K562 (cell line): ENCODE results near the gene B3GNT4. TPM values are rescaled to one million over a fixed set of nuclear protein-coding genes. Genes with fewer than 3 reads are reported as not detected.

Experiments
- ATF7 ChIP-seq: fragments of 450-650 bp; IDR thresholded peaks from 2 replicates; pipeline ENCODE4 v1.7.1; 2014; ENCODE audit warnings: mild to moderate bottlenecking, moderate library complexity
- ESRRA ChIP-seq: fragments of 450-650 bp; IDR thresholded peaks from 2 replicates; pipeline ENCODE4 v1.6.1; 2014; ENCODE audit warnings: low read depth, mild to moderate bottlenecking, moderate library complexity, borderline replicate concordance
- FOXK2 ChIP-seq, 2 experiments: fragments of 450-650 bp; IDR thresholded peaks in 1 of 2; conservative IDR thresholded peaks in 1 of 2; 2 replicates each; pipeline ENCODE4 v1.6.1; 2016; ENCODE audit warnings: low read depth in 2 of 2, mild to moderate bottlenecking in 1 of 2
- LEF1 ChIP-seq: fragments of 450-650 bp; IDR thresholded peaks from 2 replicates; pipeline ENCODE4 v1.6.1; 2016; ENCODE audit warnings: mild to moderate bottlenecking
- MAZ ChIP-seq, 2 experiments: fragments of 450-650 bp in 1 of 2; sonication (generic) in 1 of 2; formaldehyde crosslinking; IDR thresholded peaks in 1 of 2; conservative IDR thresholded peaks in 1 of 2; 2 replicates each; pipeline versions ENCODE4 v1.4.0 to v1.5.0; 2020; ENCODE audit warnings: mild to moderate bottlenecking in 1 of 2, missing genetic modification reagents in 1 of 2
- PKNOX1 ChIP-seq: fragments of 450-650 bp; IDR thresholded peaks from 2 replicates; pipeline ENCODE4 v1.6.1; 2016
- RAD21 ChIP-seq, 2 experiments: fragments of 250-450 bp in 1 of 2; fragments of 450-650 bp in 1 of 2; sonication (Bioruptor Pico) in 1 of 2; formaldehyde crosslinking in 1 of 2; IDR thresholded peaks in 1 of 2; conservative IDR thresholded peaks in 1 of 2; 2 replicates each; pipeline versions ENCODE4 v1.4.0 to v1.8.0; 2020 to 2022; ENCODE audit warnings: mild to moderate bottlenecking in 2 of 2, moderate library complexity in 1 of 2
- RB1 ChIP-seq: fragments of 450-650 bp; IDR thresholded peaks from 2 replicates; pipeline ENCODE4 v1.6.1; 2017; ENCODE audit warnings: low read depth, mild to moderate bottlenecking
- REST ChIP-seq, 2 experiments: fragments of 450-650 bp; formaldehyde crosslinking in 1 of 2; IDR thresholded peaks; 2 replicates each; pipeline versions ENCODE4 v1.4.0 to v1.6.1; 2014 to 2020; ENCODE audit warnings: mild to moderate bottlenecking in 2 of 2, borderline replicate concordance in 1 of 2, low read depth in 1 of 2
- TEAD4 ChIP-seq, 2 experiments: sonication (generic) in 1 of 2; formaldehyde crosslinking in 1 of 2; IDR thresholded peaks; 2 replicates each; pipeline versions ENCODE4 v1.6.1 to v1.8.0; 2012 to 2022; ENCODE audit warnings: borderline replicate concordance in 1 of 2, inconsistent platforms in 1 of 2, low read length in 1 of 2, mild to moderate bottlenecking in 1 of 2, missing genetic modification reagents in 1 of 2
- TOE1 ChIP-seq, 2 experiments: fragments of 450-650 bp in 1 of 2; sonication (generic) in 1 of 2; formaldehyde crosslinking in 1 of 2; IDR thresholded peaks; 2 replicates each; pipeline versions ENCODE4 v1.7.1 to v1.8.0; 2016 to 2022; ENCODE audit warnings: borderline replicate concordance in 2 of 2, mild to moderate bottlenecking in 2 of 2, antibody characterized with exemption in 1 of 2, inconsistent platforms in 1 of 2, low read depth in 1 of 2, missing genetic modification reagents in 1 of 2, moderate library complexity in 1 of 2
- ZNF217 ChIP-seq: sonication (generic); formaldehyde crosslinking; IDR thresholded peaks from 2 replicates; pipeline ENCODE4 v1.8.0; 2022; ENCODE audit warnings: mild to moderate bottlenecking, missing genetic modification reagents
- ZNF384 ChIP-seq: IDR thresholded peaks from 2 replicates; pipeline ENCODE4 v1.6.1; 2012; ENCODE audit warnings: low read depth, low read length, improper control_type of control experiment
- polyA plus RNA-seq, 8 experiments: library from polyadenylated mRNA; depleted of rRNA in 4 of 8; stranded (reverse) in 5 of 8; unstranded in 3 of 8; fragments of >200 nt; fragmentation: Nextera tagmentation in 2 of 8; fragmentation: Illumina TruSeq in 1 of 8; extraction: Ambion mirVana in 2 of 8; extraction: Trizol in 1 of 8; gene quantifications; 2 replicates each; pipeline versions ENCODE4 v1.2.1 to v1.2.3, GENCODE V29; 2011 to 2014; ENCODE audit warnings: inconsistent platforms in 1 of 8, missing spikeins in 1 of 8
- total RNA-seq, 7 experiments: library from RNA; depleted of rRNA in 6 of 7; stranded (reverse); fragments of >200 nt in 6 of 7; fragmentation: Illumina TruSeq in 2 of 7; extraction: Trizol in 2 of 7; gene quantifications; 2 replicates each; pipeline versions ENCODE4 v1.2.1 to v1.2.3, GENCODE V29; 2011 to 2021; ENCODE audit warnings: low replicate concordance in 1 of 7

The B3GNT4 gene
- total and polyA plus RNA-seq, 9 of the 15 experiments (the other 6 are each of a cell fraction or from before 2014, with no cell fraction given) = 0.17 to 3.2 (median 1.3) TPM

- TF ChIP-seq TOE1 (IDR thresholded peaks at IDR 0.05; ENCODE audit: borderline replicate concordance) (no peak), TOE1 (CRISPR knock-in tag; IDR thresholded peaks at IDR 0.05; ENCODE audit: borderline replicate concordance, low read depth) (no peak), RB1 (no peak), ESRRA (peak; percentile 58; the same call in 1 of the 2 replicates), ATF7 (peak; percentile 32; the same call in 1 of the 2 replicates), PKNOX1 (no peak), RAD21 (CRISPR knock-in tag; conservative IDR thresholded peaks at IDR 0.05 in 1 of 2, IDR thresholded peaks at IDR 0.05 in 1 of 2) (peak; percentile 78 to 91), REST (IDR thresholded peaks at IDR 0.05; ENCODE audit: borderline replicate concordance) (peak; percentile 83; the same call in 1 of the 2 replicates), REST (CRISPR knock-in tag; IDR thresholded peaks at IDR 0.05; ENCODE audit: low read depth) (no peak), ZNF384 (peak; percentile 80), LEF1 (no peak), TEAD4 (IDR thresholded peaks at IDR 0.05; ENCODE audit: low read length) (0 out of 2 replicates have a peak, but pooled peaks have one; percentile 7), TEAD4 (CRISPR knock-in tag; IDR thresholded peaks at IDR 0.05; ENCODE audit: borderline replicate concordance) (no peak), ZNF217 (CRISPR knock-in tag) (no peak), MAZ (CRISPR knock-in tag; conservative IDR thresholded peaks at IDR 0.05 in 1 of 2, IDR thresholded peaks at IDR 0.05 in 1 of 2) (0 out of 4 replicates have a peak, but pooled peaks of 1 of the 2 experiments have one; percentile 27), FOXK2 (conservative IDR thresholded peaks at IDR 0.05 in 1 of 2, IDR thresholded peaks at IDR 0.05 in 1 of 2; ENCODE audit: low read depth in 2 of 2) (peak in 1 of 2 experiments; percentile 12; a peak in 1 of 4 replicates)
Measured at GRCh38 chr12:122190842-122191668, 12.5 kb upstream of the B3GNT4 start (continued).
